HCT116 (cell line): ENCODE measurements around the gene SYNPO. TPM values are rescaled to one million over a fixed set of nuclear protein-coding genes. Genes with fewer than 3 reads are reported as not detected.
A peak's percentile ranks its signal among the peaks of the same experiment; 100 is the strongest.

Experiments
- ATAC-seq: fragments of 200-7000 bp; cut with Tn5 transposase; 2 replicates; pipeline ENCODE4 v1.9.1; 2020; ENCODE audit warnings: mild to moderate bottlenecking, moderate library complexity
- BruUV-seq: library from RNA; stranded (reverse); fragments of 400-500 nt; replicated peaks from 2 replicates; lab custom pipeline; 2021; lab: Mats Ljungman, UMichigan
- CTCF ChIA-PET: fragments of 300-600 bp; sonication (Branson Sonifier 250); formaldehyde crosslinking; loops from one replicate; lab custom pipeline; 2021; ENCODE audit warnings: antibody characterized with exemption; lab: Charles Lee
- POLR2A ChIA-PET: fragments of 300-600, 350-600 bp; sonication (Branson Sonifier 250); formaldehyde crosslinking; loops from one replicate; lab custom pipeline; 2021; ENCODE audit warnings: antibody characterized with exemption; lab: Charles Lee
- RAD21 ChIA-PET, 2 experiments: fragments of 300-600 bp; sonication (Branson Sonifier 250); formaldehyde crosslinking; loops; one replicate each; lab custom pipeline; 2023; ENCODE audit warnings: low total read pairs in 2 of 2; ENCODE audit not compliant: uncharacterized antibody in 2 of 2, unreplicated experiment in 2 of 2, low non-redundant PET in 1 of 2; lab: Charles Lee
- DNase-seq: peaks from one replicate; pipeline ENCODE4 v3.0.0-alpha.2; 2010; ENCODE audit warnings: low read depth, low spot score
- H2AFZ ChIP-seq: fragments of 200-600 bp; shearing (Covaris generic), sonication (generic); 2 replicates; pipeline ENCODE4 v1.6.1; 2017; ENCODE audit warnings: low read depth, mixed run types, mixed read lengths, antibody characterized with exemption, low read length; ENCODE audit not compliant: poor library complexity, severe bottlenecking
- H3K27ac ChIP-seq: 2 replicates; pipeline ENCODE4 v1.5.1; 2012; ENCODE audit warnings: low read depth, low read length
- H3K27me3 ChIP-seq: fragments of 200-600 bp; sonication (generic); 2 replicates; pipeline ENCODE4 v1.6.1; 2016; ENCODE audit warnings: mixed run types, low read length, mixed read lengths; ENCODE audit not compliant: insufficient read depth
- H3K36me3 ChIP-seq, 2 experiments: fragments of 200-500 bp in 1 of 2; fragments of 200-600 bp in 1 of 2; sonication (Bioruptor generic) in 1 of 2; sonication (generic) in 1 of 2; 2 replicates each; pipeline versions ENCODE4 v1.5.1 to v1.6.1; 2014 to 2016; ENCODE audit warnings: low read length in 2 of 2, inconsistent platforms in 1 of 2, mixed read lengths in 1 of 2, mixed run types in 1 of 2; ENCODE audit not compliant: insufficient read depth in 2 of 2, control insufficient read depth in 1 of 2
- H3K4me1 ChIP-seq, 2 experiments: fragments of 200-600 bp in 1 of 2; sonication (generic) in 1 of 2; 2 replicates each; pipeline versions ENCODE4 v1.5.1 to v1.6.1; 2012 to 2017; ENCODE audit warnings: low read length in 2 of 2, inconsistent platforms in 1 of 2, mild to moderate bottlenecking in 1 of 2, mixed read lengths in 1 of 2, mixed run types in 1 of 2, moderate library complexity in 1 of 2; ENCODE audit not compliant: insufficient read depth in 2 of 2, control insufficient read depth in 1 of 2
- H3K4me2 ChIP-seq: fragments of 200-600 bp; sonication (generic); 2 replicates; pipeline ENCODE4 v1.6.1; 2017; ENCODE audit warnings: mixed run types, low read length, mixed read lengths
- H3K4me3 ChIP-seq, 2 experiments: fragments of 200-600 bp in 1 of 2; sonication (generic) in 1 of 2; replicated peaks in 1 of 2; 2 replicates each; pipeline ENCODE4 v1.5.1; 2011 to 2016; ENCODE audit warnings: low read length in 2 of 2, control low read depth in 1 of 2, low read depth in 1 of 2, mild to moderate bottlenecking in 1 of 2, mixed read lengths in 1 of 2, mixed run types in 1 of 2
- H3K79me2 ChIP-seq: fragments of 200-600 bp; sonication (generic); 2 replicates; pipeline ENCODE4 v1.6.1; 2017; ENCODE audit warnings: mild to moderate bottlenecking, mixed run types, low read length, moderate library complexity, mixed read lengths; ENCODE audit not compliant: insufficient read depth
- H3K9ac ChIP-seq: fragments of 200-600 bp; sonication (generic); 2 replicates; pipeline ENCODE4 v1.6.1; 2016; ENCODE audit warnings: low read length, mixed read lengths
- H3K9me2 ChIP-seq: fragments of 200-600 bp; sonication (generic), shearing (Covaris generic); 2 replicates; pipeline ENCODE4 v1.6.1; 2017; ENCODE audit warnings: mixed run types, mild to moderate bottlenecking, moderate library complexity; ENCODE audit not compliant: insufficient read depth
- H3K9me3 ChIP-seq, 2 experiments: fragments of 200-500 bp in 1 of 2; fragments of 200-600 bp in 1 of 2; sonication (Bioruptor generic) in 1 of 2; sonication (generic) in 1 of 2; 2 replicates each; pipeline ENCODE4 v1.6.1; 2014 to 2017; ENCODE audit warnings: low read length in 2 of 2, mixed read lengths in 2 of 2, inconsistent platforms in 1 of 2, low read depth in 1 of 2, mild to moderate bottlenecking in 1 of 2, mixed run types in 1 of 2, moderate library complexity in 1 of 2; ENCODE audit not compliant: control insufficient read depth in 1 of 2, insufficient read depth in 1 of 2
- H4K20me1 ChIP-seq: fragments of 200-600 bp; sonication (generic), shearing (Covaris generic); 2 replicates; pipeline ENCODE4 v1.6.1; 2017; ENCODE audit warnings: mixed run types, mild to moderate bottlenecking, moderate library complexity; ENCODE audit not compliant: insufficient read depth
- CBX3 ChIP-seq: IDR thresholded peaks from 2 replicates; pipeline ENCODE4 v1.6.1; 2012; ENCODE audit warnings: low read depth
- CTCF ChIP-seq, 3 experiments: fragments of 200-600 bp in 1 of 3; sonication (generic) in 1 of 3; IDR thresholded peaks in 2 of 3; conservative IDR thresholded peaks in 1 of 3; 2 replicates each; pipeline ENCODE4 v1.5.1; 2012 to 2017; ENCODE audit warnings: low read depth in 2 of 3, low read length in 2 of 3, antibody characterized with exemption in 1 of 3, borderline replicate concordance in 1 of 3, control low read depth in 1 of 3, mild to moderate bottlenecking in 1 of 3, mixed read lengths in 1 of 3, mixed run types in 1 of 3, moderate library complexity in 1 of 3; ENCODE audit not compliant: insufficient read depth in 1 of 3
- EGR1 ChIP-seq: IDR thresholded peaks from 2 replicates; pipeline ENCODE4 v1.6.1; 2012; ENCODE audit warnings: low read depth
- ELF1 ChIP-seq: IDR thresholded peaks from 2 replicates; pipeline ENCODE4 v1.6.1; 2012; ENCODE audit warnings: low read depth, borderline replicate concordance
- EZH2 ChIP-seq: fragments of 200-600 bp; sonication (generic); IDR thresholded peaks from 2 replicates; pipeline ENCODE4 v1.6.1; 2017; ENCODE audit warnings: antibody characterized with exemption, mixed run types
- EZH2phosphoT487 ChIP-seq: fragments of 200-600 bp; IDR thresholded peaks from 2 replicates; pipeline ENCODE4 v1.6.1; 2018; ENCODE audit warnings: antibody characterized with exemption, borderline replicate concordance
- FOSL1 ChIP-seq: IDR thresholded peaks from 2 replicates; pipeline ENCODE4 v1.6.1; 2012; ENCODE audit warnings: low read depth
- JUND ChIP-seq: IDR thresholded peaks from 2 replicates; pipeline ENCODE4 v1.6.1; 2012
- MAX ChIP-seq: IDR thresholded peaks from 2 replicates; pipeline ENCODE4 v1.6.1; 2012
- POLR2A ChIP-seq: IDR thresholded peaks from 2 replicates; pipeline ENCODE4 v1.7.0; 2011; ENCODE audit warnings: borderline replicate concordance; ENCODE audit not compliant: insufficient read depth, insufficient read length; ENCODE audit errors: extremely low read depth
- POLR2AphosphoS5 ChIP-seq: IDR thresholded peaks from 2 replicates; pipeline ENCODE4 v1.6.1; 2011; ENCODE audit warnings: mild to moderate bottlenecking, low read depth, low read length, moderate library complexity
- RAD21 ChIP-seq: IDR thresholded peaks from 2 replicates; pipeline ENCODE4 v1.6.1; 2012; ENCODE audit warnings: low read depth, mild to moderate bottlenecking
- REST ChIP-seq: IDR thresholded peaks from 2 replicates; pipeline ENCODE4 v1.6.1; 2012; ENCODE audit warnings: low read depth
- SP1 ChIP-seq: IDR thresholded peaks from 2 replicates; pipeline ENCODE4 v1.6.1; 2012; ENCODE audit warnings: low read depth
- SRF ChIP-seq: IDR thresholded peaks from 2 replicates; pipeline ENCODE4 v1.6.1; 2012; ENCODE audit warnings: low read depth
- TCF7L2 ChIP-seq: IDR thresholded peaks from 2 replicates; pipeline ENCODE4 v1.7.0; 2011; ENCODE audit warnings: borderline replicate concordance, inconsistent platforms; ENCODE audit not compliant: insufficient read depth, insufficient read length; ENCODE audit errors: extremely low read depth
- ZBTB33 ChIP-seq: IDR thresholded peaks from 2 replicates; pipeline ENCODE4 v1.6.1; 2011; ENCODE audit warnings: mild to moderate bottlenecking, low read length, moderate library complexity; ENCODE audit not compliant: insufficient replicate concordance; ENCODE audit errors: extremely low read depth
- ZFX ChIP-seq: fragments of 450-650 bp; IDR thresholded peaks from 2 replicates; pipeline ENCODE4 v1.6.1; 2017
- ZNF274 ChIP-seq: fragments of 200-500 bp; sonication (Bioruptor generic); IDR thresholded peaks from 2 replicates; pipeline ENCODE4 v1.6.1; 2014; ENCODE audit warnings: mild to moderate bottlenecking, low read depth, low read length, inconsistent platforms
- intact Hi-C: fragments of 100-400 bp; cut with micrococcal nuclease; formaldehyde crosslinking; loops from 2 replicates; pipeline ENCODE4 v1.10.0; 2022
- total RNA-seq: library from RNA; stranded (reverse); gene quantifications from one replicate; pipeline ENCODE4 v1.2.1, GENCODE V29; 2021; ENCODE audit not compliant: unreplicated experiment

Gene SYNPO
- total RNA-seq, 1 experiment from 2014 or later = 8.2 TPM

GRCh38 chr5:150638053-150638444 lies 2.4 kb upstream of the SYNPO start:
- Histone ChIP-seq H3K27me3 (no peaks in the 10 kb centered on the region), H3K9me2 (no peaks in the 10 kb centered on the region), H3K9ac (no peak overlapping the region), H3K36me3 (no peaks in the 10 kb centered on the region), H3K4me1 (peaks cover 56 to 78% of the 10 kb centered on the region in 2 experiments), H4K20me1 (no peaks in the 10 kb centered on the region), H3K9me3 (no peaks in the 10 kb centered on the region), H3K79me2 (no peaks in the 10 kb centered on the region), H3K4me3 (no peak overlapping the region), H3K27ac (no peak overlapping the region), H2AFZ (no peak overlapping the region), H3K4me2 (peak overlapping the region; percentile 73)
- POLR2A ChIA-PET = no interaction called here
- CTCF ChIA-PET = no interaction called here
- RAD21 ChIA-PET = no interaction called here
- ATAC-seq = no peak
- DNase-seq = no peak
- no TSS peak for BruUV-seq
- TF ChIP-seq FOSL1 (no peak), REST (no peak), EZH2phosphoT487 (no peak), CTCF (IDR thresholded peaks at IDR 0.05 in 2 of 3, conservative IDR thresholded peaks at IDR 0.05 in 1 of 3; ENCODE audit: borderline replicate concordance in 1 of 3, insufficient read depth in 1 of 3, low read depth in 2 of 3, low read length in 2 of 3) (no peak), ZFX (no peak), POLR2AphosphoS5 (no peak), EZH2 (no peak), SP1 (no peak), POLR2A (no peak), MAX (no peak), ZNF274 (no peak), ELF1 (no peak), EGR1 (no peak), RAD21 (no peak), ZBTB33 (no peak), CBX3 (no peak), TCF7L2 (no peak), JUND (no peak), SRF (no peak)
- intact Hi-C loops = no loop called here
